CD4-positive, alpha-beta T cell (primary cell): ENCODE data around the gene MLLT3. TPM values are rescaled to one million over a fixed set of nuclear protein-coding genes. Genes with fewer than 3 reads are reported as not detected.

Experiments used
- ATAC-seq: fragments of 200-7000 bp; cut with Tn5 transposase; one replicate; pipeline ENCODE4 v1.10.0; 2022; ENCODE audit warnings: mild to moderate bottlenecking; ENCODE audit not compliant: poor library complexity
- CTCF ChIA-PET: fragments of 350-600 bp; sonication (Branson Sonifier 250); formaldehyde crosslinking; loops from one replicate; lab custom pipeline; 2021; ENCODE audit warnings: antibody characterized with exemption, inconsistent platforms; lab: Charles Lee
- POLR2A ChIA-PET: fragments of 350-600 bp; sonication (Branson Sonifier 250); formaldehyde crosslinking; loops from one replicate; lab custom pipeline; 2021; ENCODE audit warnings: antibody characterized with exemption, inconsistent platforms; lab: Charles Lee
- DNase-seq, 14 experiments: peaks; one replicate each; pipeline ENCODE4 v3.0.0-alpha.2; 2013 to 2020; ENCODE audit warnings: mixed read lengths in 2 of 14
- H3K27ac ChIP-seq, 2 donors: one replicate each; pipeline versions ENCODE4 v1.5.1 to v1.7.0; 2013; ENCODE audit warnings: low read length in 2 of 2, low read depth in 1 of 2, mild to moderate bottlenecking in 1 of 2
- H3K27me3 ChIP-seq, 2 experiments: 1 replicate in 1 of 2; 2 replicates in 1 of 2; pipeline versions ENCODE4 v1.6.1 to v1.7.0; 2013; ENCODE audit warnings: low read length in 2 of 2, control low read depth in 1 of 2, mild to moderate bottlenecking in 1 of 2, moderate library complexity in 1 of 2; ENCODE audit not compliant: insufficient read depth in 2 of 2, control insufficient read depth in 1 of 2
- H3K36me3 ChIP-seq: one replicate; pipeline ENCODE4 v1.6.1; 2013; ENCODE audit warnings: low read length, control low read depth; ENCODE audit not compliant: insufficient read depth
- H3K4me1 ChIP-seq: one replicate; pipeline ENCODE4 v1.6.1; 2013; ENCODE audit warnings: low read length, control low read depth; ENCODE audit not compliant: insufficient read depth
- H3K4me3 ChIP-seq: one replicate; pipeline ENCODE4 v1.5.1; 2013; ENCODE audit warnings: mild to moderate bottlenecking, low read length, moderate library complexity
- H3K9me3 ChIP-seq, 2 experiments: 1 replicate in 1 of 2; 2 replicates in 1 of 2; pipeline versions ENCODE4 v1.6.1 to v1.7.0; 2013; ENCODE audit warnings: low read length in 2 of 2, mild to moderate bottlenecking in 2 of 2, control low read depth in 1 of 2, moderate library complexity in 1 of 2; ENCODE audit not compliant: control insufficient read depth in 1 of 2, insufficient read depth in 1 of 2
- H3K27ac Mint-ChIP-seq: one replicate; pipeline ENCODE4 v1.8.0; 2020; ENCODE audit warnings: mixed read lengths
- H3K27me3 Mint-ChIP-seq: one replicate; pipeline ENCODE4 v1.8.0; 2021; ENCODE audit warnings: mixed read lengths
- H3K36me3 Mint-ChIP-seq: one replicate; pipeline ENCODE4 v1.8.0; 2021; ENCODE audit warnings: low read depth, mixed read lengths
- H3K4me1 Mint-ChIP-seq: one replicate; pipeline ENCODE4 v1.8.0; 2021; ENCODE audit warnings: low read depth, mixed read lengths
- H3K4me3 Mint-ChIP-seq: one replicate; pipeline ENCODE4 v1.8.0; 2020; ENCODE audit warnings: mild to moderate bottlenecking, mixed read lengths
- H3K9me3 Mint-ChIP-seq: one replicate; pipeline ENCODE4 v1.8.0; 2020; ENCODE audit warnings: mixed read lengths
- intact Hi-C, 2 experiments: fragments of 100-400 bp; cut with DNase I in 1 of 2; cut with micrococcal nuclease in 1 of 2; formaldehyde crosslinking; loops; one replicate each; pipeline versions ENCODE4 v1.15.1 to v1.9.0; 2023 to 2025; cut with DNase I, micrococcal nuclease
- total RNA-seq, 174 experiments: library from RNA in 2 of 174; stranded (reverse) in 2 of 174; gene quantifications; one replicate each; pipeline ENCODE4 v1.2.3 and lab custom pipeline; 2021 to 2026
- TF ChIP-seq, protein P1 (sequence below): fragments of 200-600 bp; IDR thresholded peaks from one replicate; pipeline ENCODE4 v1.8.0; 2022; ENCODE audit warnings: antibody characterized with exemption, mild to moderate bottlenecking

MLLT3 gene
- total RNA-seq, 2 experiments from 2014 or later = 59.2 to 60.6 TPM

DNA sequence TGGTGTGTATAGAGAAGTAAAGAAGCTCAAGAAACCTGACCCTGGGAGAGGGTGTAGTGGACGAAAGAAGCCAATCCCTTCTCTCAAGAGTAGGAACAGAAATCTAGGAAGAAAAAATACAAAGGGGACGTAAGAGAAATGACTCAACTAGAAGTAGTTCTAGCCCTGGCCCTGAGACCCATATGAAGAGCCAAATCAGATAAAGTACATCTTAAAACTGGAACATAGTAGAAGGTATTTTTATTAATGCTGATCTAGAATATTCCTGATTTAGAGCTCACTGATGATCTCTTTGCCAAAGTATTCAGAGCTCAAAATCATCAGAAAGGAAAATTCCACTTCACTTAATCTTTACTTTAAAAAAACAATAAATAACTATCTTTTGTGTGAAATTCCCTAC is 184.8 kb downstream of the MLLT3 start:
- no peak for ATAC-seq
- H3K27ac Mint-ChIP-seq = no peak overlapping the region
- Histone ChIP-seq H3K36me3 (peaks cover 4% of the 10 kb centered on the region), H3K9me3 (no peaks in the 10 kb centered on the region), H3K27me3 (no peaks in the 10 kb centered on the region), H3K4me1 (no peaks in the 10 kb centered on the region), H3K4me3 (no peak overlapping the region), H3K27ac (no peak overlapping the region)
- ChIA-PET CTCF (interaction anchor here (0.6 to 1.6 kb wide), 6 partner anchors 9 to 186 kb away, joined by 3 to 6 read pairs (median 3); no protein-coding TSS in a partner anchor), POLR2A (interaction anchor here (1.2 to 1.5 kb wide), 2 partner anchors 12 to 13 kb away, joined by 3 to 5 read pairs; no protein-coding TSS in a partner anchor)
- intact Hi-C loops = no loop called here
- TF ChIP-seq, protein P1, sequence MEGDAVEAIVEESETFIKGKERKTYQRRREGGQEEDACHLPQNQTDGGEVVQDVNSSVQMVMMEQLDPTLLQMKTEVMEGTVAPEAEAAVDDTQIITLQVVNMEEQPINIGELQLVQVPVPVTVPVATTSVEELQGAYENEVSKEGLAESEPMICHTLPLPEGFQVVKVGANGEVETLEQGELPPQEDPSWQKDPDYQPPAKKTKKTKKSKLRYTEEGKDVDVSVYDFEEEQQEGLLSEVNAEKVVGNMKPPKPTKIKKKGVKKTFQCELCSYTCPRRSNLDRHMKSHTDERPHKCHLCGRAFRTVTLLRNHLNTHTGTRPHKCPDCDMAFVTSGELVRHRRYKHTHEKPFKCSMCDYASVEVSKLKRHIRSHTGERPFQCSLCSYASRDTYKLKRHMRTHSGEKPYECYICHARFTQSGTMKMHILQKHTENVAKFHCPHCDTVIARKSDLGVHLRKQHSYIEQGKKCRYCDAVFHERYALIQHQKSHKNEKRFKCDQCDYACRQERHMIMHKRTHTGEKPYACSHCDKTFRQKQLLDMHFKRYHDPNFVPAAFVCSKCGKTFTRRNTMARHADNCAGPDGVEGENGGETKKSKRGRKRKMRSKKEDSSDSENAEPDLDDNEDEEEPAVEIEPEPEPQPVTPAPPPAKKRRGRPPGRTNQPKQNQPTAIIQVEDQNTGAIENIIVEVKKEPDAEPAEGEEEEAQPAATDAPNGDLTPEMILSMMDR = no peak
- no peak overlapping the region for H3K4me3 Mint-ChIP-seq
- H3K27me3 Mint-ChIP-seq = no peaks in the 10 kb centered on the region
- H3K36me3 Mint-ChIP-seq = peaks cover 38% of the 10 kb centered on the region
- no peaks in the 10 kb centered on the region for H3K9me3 Mint-ChIP-seq
- no peak for DNase-seq
- H3K4me1 Mint-ChIP-seq = peaks cover 43% of the 10 kb centered on the region

DNA sequence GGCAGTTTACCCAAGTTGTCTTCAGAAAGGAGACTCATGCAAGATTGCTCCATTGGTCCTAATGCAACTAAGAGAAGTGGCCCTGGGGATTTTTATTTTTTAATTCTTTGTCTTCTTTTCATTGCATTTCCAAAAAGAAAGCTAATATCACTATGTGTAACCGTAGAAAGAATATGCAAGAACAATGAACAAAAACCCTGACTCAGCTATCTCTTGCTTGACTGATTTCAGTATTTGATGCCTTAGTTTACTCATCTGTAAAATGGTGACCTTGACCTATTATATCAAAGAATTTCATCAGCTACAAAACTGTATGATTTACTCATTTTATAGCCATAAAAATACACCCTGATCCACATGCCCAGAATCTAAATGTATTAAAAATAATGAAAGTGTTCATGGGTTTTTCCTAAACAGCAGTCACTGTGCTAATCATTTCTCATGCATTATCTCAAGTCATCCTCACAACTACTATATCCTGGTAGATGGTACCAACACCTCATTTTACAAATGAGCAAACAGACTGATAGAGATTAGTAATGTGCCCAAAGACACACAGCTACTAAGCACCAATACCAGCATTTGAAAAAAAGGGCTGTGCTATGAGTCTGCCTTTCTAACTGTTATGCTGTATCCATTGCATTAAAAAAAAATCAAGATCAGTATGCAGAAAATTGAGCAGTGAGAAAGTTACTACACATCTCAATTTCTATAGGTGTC is 185.7 kb downstream of the MLLT3 start:
- H3K4me3 ChIP-seq = no peak overlapping the region
- TF ChIP-seq, protein P1 = no peak
- intact Hi-C loops = no loop called here
- Mint-ChIP-seq H3K36me3 (peaks cover 38% of the 10 kb centered on the region), H3K4me3 (no peak overlapping the region), H3K9me3 (no peaks in the 10 kb centered on the region), H3K27ac (no peak overlapping the region), H3K4me1 (peaks cover 35% of the 10 kb centered on the region), H3K27me3 (no peaks in the 10 kb centered on the region)
- no peak overlapping the region for H3K27ac ChIP-seq
- H3K27me3 ChIP-seq = no peaks in the 10 kb centered on the region
- peaks cover 4% of the 10 kb centered on the region for H3K36me3 ChIP-seq
- no peaks in the 10 kb centered on the region for H3K4me1 ChIP-seq
- ChIA-PET POLR2A (interaction anchor here (1.5 kb wide), 1 partner anchor 12 kb away, joined by 5 read pairs; no protein-coding TSS in a partner anchor), CTCF (interaction anchor here (1.6 kb wide), 1 partner anchor 10 kb away, joined by 6 read pairs; no protein-coding TSS in a partner anchor)
- H3K9me3 ChIP-seq = no peaks in the 10 kb centered on the region
- ATAC-seq (no peak), DNase-seq (no peak)

DNA sequence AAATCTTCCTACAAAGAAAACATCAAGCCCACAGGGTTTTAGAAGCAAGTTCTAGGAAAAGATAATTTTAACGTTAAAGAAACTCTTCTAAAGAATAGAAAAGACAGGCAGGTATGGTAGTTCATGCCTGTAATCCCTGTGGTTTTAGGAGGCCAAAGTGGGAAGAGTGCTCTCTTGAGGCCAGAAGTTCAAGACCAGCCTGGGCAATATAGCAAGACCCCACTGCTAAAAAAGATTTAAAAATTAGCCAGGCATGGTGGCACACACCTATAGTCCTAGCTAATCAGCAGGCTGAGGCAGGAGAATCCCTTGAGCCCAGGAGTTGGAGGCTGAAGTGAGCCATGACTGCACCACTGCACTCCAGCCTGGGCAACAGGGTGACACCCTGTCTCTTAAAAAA is 193.3 kb downstream of the MLLT3 start:
- ChIA-PET POLR2A (no interaction called here), CTCF (no interaction called here)
- no peaks in the 10 kb centered on the region for H3K27me3 Mint-ChIP-seq
- Histone ChIP-seq H3K27ac (no peak overlapping the region), H3K27me3 (no peaks in the 10 kb centered on the region), H3K4me1 (no peaks in the 10 kb centered on the region), H3K9me3 (no peaks in the 10 kb centered on the region), H3K4me3 (no peak overlapping the region), H3K36me3 (no peaks in the 10 kb centered on the region)
- no peaks in the 10 kb centered on the region for H3K36me3 Mint-ChIP-seq
- H3K27ac Mint-ChIP-seq = no peak overlapping the region
- no peak for DNase-seq
- peaks cover 32% of the 10 kb centered on the region for H3K4me1 Mint-ChIP-seq
- intact Hi-C loops = no loop called here
- H3K9me3 Mint-ChIP-seq = no peaks in the 10 kb centered on the region
- ATAC-seq = no peak
- H3K4me3 Mint-ChIP-seq = no peak overlapping the region
- TF ChIP-seq, protein P1 = no peak
